ENCODE data around the gene VPS4A.

GRCh38 chr16:69277413-69277812 is 33.7 kb upstream of the VPS4A start:
- TF ChIP-seq POLR2AphosphoS5 (IDR thresholded peaks at IDR 0.05) = no peak
- TF ChIP-seq CTCF (IDR thresholded peaks at IDR 0.05) = no peak
- TF ChIP-seq POLR2A (IDR thresholded peaks at IDR 0.05) = no peak
